Measurements from ENCODE around the gene DSCAM.

- TF ChIP-seq, protein P1, sequence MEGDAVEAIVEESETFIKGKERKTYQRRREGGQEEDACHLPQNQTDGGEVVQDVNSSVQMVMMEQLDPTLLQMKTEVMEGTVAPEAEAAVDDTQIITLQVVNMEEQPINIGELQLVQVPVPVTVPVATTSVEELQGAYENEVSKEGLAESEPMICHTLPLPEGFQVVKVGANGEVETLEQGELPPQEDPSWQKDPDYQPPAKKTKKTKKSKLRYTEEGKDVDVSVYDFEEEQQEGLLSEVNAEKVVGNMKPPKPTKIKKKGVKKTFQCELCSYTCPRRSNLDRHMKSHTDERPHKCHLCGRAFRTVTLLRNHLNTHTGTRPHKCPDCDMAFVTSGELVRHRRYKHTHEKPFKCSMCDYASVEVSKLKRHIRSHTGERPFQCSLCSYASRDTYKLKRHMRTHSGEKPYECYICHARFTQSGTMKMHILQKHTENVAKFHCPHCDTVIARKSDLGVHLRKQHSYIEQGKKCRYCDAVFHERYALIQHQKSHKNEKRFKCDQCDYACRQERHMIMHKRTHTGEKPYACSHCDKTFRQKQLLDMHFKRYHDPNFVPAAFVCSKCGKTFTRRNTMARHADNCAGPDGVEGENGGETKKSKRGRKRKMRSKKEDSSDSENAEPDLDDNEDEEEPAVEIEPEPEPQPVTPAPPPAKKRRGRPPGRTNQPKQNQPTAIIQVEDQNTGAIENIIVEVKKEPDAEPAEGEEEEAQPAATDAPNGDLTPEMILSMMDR (IDR thresholded peaks at IDR 0.05), result no peak
- TF ChIP-seq EZH2phosphoT487 (IDR thresholded peaks at IDR 0.05) (no peak), EZH2 (IDR thresholded peaks at IDR 0.05) (no peak)
Observed at GRCh38 chr21:40139636-40140035, 707.3 kb downstream of the DSCAM start.
